ENCODE results near the gene STXBP5. TPM values are rescaled to one million over a fixed set of nuclear protein-coding genes. Genes with fewer than 3 reads are reported as not detected.
A peak's percentile ranks its signal among the peaks of the same experiment; 100 is the strongest.

Gene STXBP5
- total and polyA plus RNA-seq, 9 of the 15 experiments (the other 6 are each of a cell fraction or from before 2014, with no cell fraction given), result 23.3 to 172 (median 71.5) TPM

- TF ChIP-seq SMARCC2 (IDR thresholded peaks at IDR 0.05; ENCODE audit: low read depth) (peak; percentile 68; the same call in 1 of the 2 replicates), ATF6 (CRISPR knock-in tag; IDR thresholded peaks at IDR 0.05) (no peak), ZNF239 (CRISPR knock-in tag; IDR thresholded peaks at IDR 0.05) (no peak), THAP12 (CRISPR knock-in tag; IDR thresholded peaks at IDR 0.05) (no peak), ZNF696 (CRISPR knock-in tag; conservative IDR thresholded peaks at IDR 0.05) (no peak), CHD4 (IDR thresholded peaks at IDR 0.05; ENCODE audit: insufficient read depth, insufficient replicate concordance, low read depth, low read length, poor library complexity, severe bottlenecking) (no peak), OTX1 (CRISPR knock-in tag; IDR thresholded peaks at IDR 0.05) (no peak), EP400 (IDR thresholded peaks at IDR 0.05) (peak; percentile 40; the same call in 1 of the 2 replicates), FOSL1 (tag; conservative IDR thresholded peaks at IDR 0.05) (peak; percentile 23), MAFF (IDR thresholded peaks at IDR 0.05; ENCODE audit: low read length) (no peak), CGGBP1 (CRISPR knock-in tag; IDR thresholded peaks at IDR 0.05) (no peak), TGIF2 (CRISPR knock-in tag; IDR thresholded peaks at IDR 0.05) (no peak), NCOA4 (IDR thresholded peaks at IDR 0.05; ENCODE audit: partially characterized antibody) (no peak), ZNF174 (CRISPR knock-in tag; IDR thresholded peaks at IDR 0.05) (no peak), TRIM24 (IDR thresholded peaks at IDR 0.05) (0 out of 4 replicates have a peak, but pooled peaks of 1 of the 2 experiments have one; percentile 18)
- TF ChIP-seq, protein P1, sequence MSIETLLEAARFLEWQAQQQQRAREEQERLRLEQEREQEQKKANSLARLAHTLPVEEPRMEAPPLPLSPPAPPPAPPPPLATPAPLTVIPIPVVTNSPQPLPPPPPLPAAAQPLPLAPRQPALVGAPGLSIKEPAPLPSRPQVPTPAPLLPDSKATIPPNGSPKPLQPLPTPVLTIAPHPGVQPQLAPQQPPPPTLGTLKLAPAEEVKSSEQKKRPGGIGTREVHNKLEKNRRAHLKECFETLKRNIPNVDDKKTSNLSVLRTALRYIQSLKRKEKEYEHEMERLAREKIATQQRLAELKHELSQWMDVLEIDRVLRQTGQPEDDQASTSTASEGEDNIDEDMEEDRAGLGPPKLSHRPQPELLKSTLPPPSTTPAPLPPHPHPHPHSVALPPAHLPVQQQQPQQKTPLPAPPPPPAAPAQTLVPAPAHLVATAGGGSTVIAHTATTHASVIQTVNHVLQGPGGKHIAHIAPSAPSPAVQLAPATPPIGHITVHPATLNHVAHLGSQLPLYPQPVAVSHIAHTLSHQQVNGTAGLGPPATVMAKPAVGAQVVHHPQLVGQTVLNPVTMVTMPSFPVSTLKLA (conservative IDR thresholded peaks at IDR 0.05), result peak in 1 of 2 experiments; percentile 20; a peak in 1 of 4 replicates
- TF ChIP-seq, protein P2, sequence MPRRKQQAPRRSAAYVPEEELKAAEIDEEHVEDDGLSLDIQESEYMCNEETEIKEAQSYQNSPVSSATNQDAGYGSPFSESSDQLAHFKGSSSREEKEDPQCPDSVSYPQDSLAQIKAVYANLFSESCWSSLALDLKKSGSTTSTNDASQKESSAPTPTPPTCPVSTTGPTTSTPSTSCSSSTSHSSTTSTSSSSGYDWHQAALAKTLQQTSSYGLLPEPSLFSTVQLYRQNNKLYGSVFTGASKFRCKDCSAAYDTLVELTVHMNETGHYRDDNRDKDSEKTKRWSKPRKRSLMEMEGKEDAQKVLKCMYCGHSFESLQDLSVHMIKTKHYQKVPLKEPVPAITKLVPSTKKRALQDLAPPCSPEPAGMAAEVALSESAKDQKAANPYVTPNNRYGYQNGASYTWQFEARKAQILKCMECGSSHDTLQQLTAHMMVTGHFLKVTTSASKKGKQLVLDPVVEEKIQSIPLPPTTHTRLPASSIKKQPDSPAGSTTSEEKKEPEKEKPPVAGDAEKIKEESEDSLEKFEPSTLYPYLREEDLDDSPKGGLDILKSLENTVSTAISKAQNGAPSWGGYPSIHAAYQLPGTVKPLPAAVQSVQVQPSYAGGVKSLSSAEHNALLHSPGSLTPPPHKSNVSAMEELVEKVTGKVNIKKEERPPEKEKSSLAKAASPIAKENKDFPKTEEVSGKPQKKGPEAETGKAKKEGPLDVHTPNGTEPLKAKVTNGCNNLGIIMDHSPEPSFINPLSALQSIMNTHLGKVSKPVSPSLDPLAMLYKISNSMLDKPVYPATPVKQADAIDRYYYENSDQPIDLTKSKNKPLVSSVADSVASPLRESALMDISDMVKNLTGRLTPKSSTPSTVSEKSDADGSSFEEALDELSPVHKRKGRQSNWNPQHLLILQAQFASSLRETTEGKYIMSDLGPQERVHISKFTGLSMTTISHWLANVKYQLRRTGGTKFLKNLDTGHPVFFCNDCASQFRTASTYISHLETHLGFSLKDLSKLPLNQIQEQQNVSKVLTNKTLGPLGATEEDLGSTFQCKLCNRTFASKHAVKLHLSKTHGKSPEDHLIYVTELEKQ (CRISPR knock-in tag; IDR thresholded peaks at IDR 0.05), result 0 out of 2 replicates have a peak, but pooled peaks have one; percentile 54
Observed at GRCh38 chr6:147159536-147160374, 44.5 kb upstream of the STXBP5 start (continued).

Measured in K562 (cell line).